NCI-H226 (cell line): Measurements from ENCODE around the gene POU2AF3.
"Not testable (repeated sequence)": the region's sequence is repeated elsewhere in the genome, so short reads cannot be mapped to it uniquely, and the experiment has no call there.

ENCODE experiments used
- DNase-seq: peaks from one replicate; pipeline ENCODE4 v3.0.0-alpha.2; 2015

POU2AF3 gene

DNA sequence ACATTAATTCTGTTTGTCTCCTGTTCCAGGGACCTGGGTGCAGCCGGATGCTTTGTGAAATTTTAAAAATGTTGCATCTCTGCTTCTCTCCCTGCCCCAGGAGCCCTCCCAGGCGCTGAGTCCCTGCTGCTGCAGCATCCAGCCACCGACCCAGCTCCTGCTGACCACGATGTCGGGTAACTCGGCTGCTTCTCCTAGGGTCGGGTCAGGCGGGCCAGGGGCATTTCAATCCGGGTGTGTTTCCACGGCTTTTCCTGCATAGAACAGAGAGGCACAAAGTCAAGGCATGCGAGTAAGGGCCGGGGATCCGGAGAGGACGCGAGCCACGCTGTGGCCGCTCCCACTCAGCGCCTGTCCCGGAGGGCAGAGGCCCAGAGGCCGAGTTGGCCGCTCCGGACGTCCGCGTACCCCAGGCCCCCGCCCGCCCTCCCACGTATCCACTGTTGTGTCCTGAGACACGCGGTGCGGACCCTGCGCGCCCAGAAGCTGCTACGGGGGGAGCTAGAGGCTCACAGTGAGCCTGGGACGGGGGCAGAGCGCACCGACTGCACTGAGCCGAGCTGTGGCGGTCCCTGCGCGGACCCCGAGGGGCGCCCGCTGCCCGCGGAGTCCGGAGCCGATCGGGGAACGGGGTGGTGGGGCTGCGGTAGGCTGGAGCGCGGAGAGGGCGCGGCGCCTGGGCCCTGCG, at the start of gene POU2AF3:
POU2AF3 (plus strand) TSS at position 134 of the 688 bp plus-strand sequence; CDS start at position 170, 36 bp downstream.
- no peak for DNase-seq

DNA sequence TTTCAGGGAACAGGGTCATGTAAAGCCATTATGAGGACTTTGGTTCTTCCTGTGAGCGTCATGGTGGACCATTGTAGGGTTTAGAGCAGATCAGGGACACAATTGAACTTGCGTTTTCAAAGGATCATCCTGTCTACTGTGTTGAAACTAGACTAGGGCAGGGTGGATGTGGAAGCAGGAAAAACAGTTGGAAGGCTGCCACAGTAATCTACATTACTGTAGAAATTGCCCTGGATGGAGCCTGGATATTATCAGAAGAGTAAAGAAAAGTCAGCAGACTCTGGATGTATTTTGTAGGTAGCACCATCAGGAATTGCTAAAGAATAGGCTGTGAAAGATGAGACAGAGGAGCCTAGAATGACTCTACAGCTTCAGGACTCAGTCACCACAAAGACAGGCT, 47.4 kb upstream of the POU2AF3 start:
- DNase-seq, result no peak

DNA sequence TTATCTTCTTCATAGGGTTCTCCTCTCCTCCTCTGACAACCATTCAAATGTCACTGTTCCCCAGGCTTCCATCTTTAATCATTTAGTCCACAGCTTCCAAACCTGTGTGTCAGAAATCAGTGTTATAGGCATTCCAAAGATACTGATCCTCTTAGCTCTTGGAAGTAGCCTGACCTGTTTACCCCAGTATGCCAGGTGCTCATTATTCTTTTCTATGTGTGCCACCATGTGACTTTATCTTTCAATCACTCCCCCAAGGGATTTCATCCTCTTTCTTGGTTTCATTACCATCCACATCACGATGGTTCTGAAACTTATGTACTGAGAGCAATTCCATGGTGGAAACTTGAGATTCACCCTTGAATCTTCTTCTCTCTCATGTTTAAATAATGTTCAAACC, 45.2 kb upstream of the POU2AF3 start:
- no peak for DNase-seq

DNA sequence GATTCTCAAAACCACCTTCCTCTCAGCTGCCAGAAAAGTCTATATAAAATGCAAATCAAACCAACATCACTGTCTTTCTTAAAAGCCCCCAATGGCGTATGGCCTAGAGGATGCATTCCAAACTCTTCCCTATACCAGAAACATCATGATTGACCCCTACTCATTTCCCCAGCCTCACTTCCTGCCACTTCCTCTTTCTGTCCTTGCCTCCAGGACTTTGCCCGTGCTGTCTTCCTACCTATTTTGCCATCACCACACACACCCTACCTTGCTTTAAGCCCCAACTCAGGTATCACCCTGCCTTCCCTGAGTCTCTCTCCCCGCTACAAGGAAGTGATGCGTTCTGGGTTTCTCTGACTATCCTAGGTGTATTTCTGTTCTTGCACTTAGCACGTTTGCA, 44.7 kb upstream of the POU2AF3 start:
- no peak for DNase-seq

GRCh38 chr11:111258046-111258445, 40.3 kb upstream of the POU2AF3 start:
- DNase-seq, result no peak

GRCh38 chr11:111259896-111260295, 38.5 kb upstream of the POU2AF3 start:
- DNase-seq, result no peak

DNA sequence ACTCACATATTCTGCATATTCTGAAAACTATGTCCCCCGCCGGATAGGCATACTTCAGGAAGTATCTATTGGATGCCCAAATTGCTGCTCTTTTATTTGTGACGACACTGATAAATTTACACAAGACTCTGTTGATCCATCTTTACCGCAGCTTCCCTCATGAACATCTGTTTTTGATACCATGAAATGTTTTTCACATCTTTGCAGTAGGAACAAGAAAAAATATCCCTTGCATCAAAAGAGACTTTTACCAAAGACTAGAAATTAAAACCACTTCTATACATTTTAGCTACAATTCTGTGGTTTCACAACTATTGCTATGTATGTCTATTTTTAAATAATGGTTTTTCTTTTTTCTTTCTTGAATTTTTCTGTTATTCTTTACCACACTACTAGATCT, 37.5 kb upstream of the POU2AF3 start:
- no peak for DNase-seq

DNA sequence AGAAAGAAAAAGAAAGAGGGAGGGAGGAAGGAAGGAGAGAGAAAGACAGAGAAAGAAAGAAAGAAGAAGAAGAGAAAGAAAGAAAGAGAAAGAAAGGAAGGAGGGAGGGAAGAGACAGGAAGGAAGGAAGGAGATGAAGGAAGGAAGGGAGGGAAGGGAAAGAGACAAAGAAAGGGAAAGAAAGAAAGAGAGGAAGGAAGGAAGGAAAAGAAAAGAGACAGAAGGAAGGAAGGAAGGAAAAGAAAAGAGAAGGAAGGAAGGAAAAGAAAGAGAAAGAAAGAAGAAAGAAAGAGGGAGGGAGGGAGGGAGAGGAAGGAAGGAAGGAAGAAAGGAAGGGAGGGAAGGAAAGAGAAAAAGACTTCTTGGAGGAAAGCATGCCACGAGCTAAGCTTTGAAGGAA, 33.7 kb upstream of the POU2AF3 start:
- DNase-seq, result no peak

DNA sequence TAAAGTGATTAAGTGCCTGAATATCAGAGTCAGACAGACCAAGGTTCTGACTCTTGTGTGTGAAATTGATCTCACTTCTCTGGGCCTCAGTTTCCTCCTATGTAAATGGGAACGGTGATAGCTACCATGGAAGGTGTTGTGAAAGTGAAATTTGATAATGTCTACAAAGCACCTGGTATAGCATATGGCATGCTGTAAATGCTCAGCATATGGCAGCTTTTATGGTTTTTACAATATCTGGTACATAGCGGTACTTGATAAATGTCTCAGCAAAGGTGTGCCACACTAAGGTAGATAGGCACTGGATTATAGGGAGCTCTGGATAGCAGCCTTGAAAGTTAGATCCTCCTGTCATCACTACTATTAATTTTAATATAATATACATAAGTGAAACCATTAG, 32.9 kb upstream of the POU2AF3 start:
- no peak for DNase-seq

DNA sequence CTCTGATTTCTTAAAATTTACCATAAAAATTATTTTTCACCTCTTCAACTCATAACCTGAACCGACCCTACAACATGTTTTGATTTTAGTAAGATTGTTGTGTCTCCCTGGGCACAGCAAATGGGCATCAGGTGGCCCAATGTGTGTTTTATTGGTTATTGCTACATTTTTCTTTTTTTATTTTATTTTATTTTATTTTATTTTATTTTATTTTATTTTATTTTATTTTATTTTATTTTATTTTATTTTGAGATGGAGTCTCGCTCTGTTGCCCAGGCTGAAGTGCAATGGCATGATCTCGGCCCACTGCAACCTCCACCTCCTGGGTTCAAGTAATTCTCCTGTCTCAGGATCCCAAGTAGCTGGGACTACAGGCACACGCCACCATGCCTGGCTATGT, 30.0 kb upstream of the POU2AF3 start:
- DNase-seq, result not testable (repeated sequence)

GRCh38 chr11:111269146-111269868, 29.0 kb upstream of the POU2AF3 start:
- no peak for DNase-seq

DNA sequence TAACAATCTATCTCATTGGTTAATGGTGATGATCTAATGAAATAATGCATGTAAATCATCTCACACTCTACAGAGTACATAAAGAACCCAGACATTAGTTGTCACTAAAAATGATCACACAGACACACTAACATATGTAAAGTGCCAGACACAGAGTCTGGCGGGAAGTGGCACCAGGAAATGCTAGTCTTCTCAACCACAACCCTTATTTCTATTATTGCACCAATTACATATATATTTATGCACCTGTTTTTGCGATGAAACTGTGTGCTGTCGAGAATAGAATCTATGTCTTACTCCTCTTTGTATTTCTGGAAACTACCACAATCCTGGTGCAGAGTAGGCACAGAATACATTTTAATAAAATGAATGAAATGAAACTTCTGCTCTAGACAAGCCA, 25.9 kb upstream of the POU2AF3 start:
- DNase-seq, result no peak

- DNase-seq, result no peak
Measured at GRCh38 chr11:111282562-111283075, 15.7 kb upstream of the POU2AF3 start.

- no peak for DNase-seq
Measured at GRCh38 chr11:111283945-111284481, 14.3 kb upstream of the POU2AF3 start.

- no peak for DNase-seq
Measured at GRCh38 chr11:111285189-111286091, 12.9 kb upstream of the POU2AF3 start.

- no peak for DNase-seq
Measured at GRCh38 chr11:111291764-111292163, 6.6 kb upstream of the POU2AF3 start.

DNA sequence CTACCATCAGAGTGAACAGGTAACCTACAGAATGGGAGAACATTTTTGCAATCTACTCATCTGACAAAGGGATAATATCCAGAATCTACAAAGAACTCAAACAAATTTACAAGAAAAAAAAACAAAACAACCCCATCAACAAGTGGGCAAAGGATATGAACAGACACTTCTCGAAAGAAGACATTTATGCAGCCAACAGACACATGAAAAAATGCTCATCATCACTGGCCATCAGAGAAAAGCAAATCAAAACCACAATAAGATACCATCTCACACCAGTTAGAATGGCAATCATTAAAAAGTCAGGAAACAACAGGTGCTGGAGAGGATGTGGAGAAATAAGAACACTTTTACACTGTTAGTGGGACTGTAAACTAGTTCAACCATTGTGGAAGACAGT, 5.9 kb upstream of the POU2AF3 start:
- not testable (repeated sequence) for DNase-seq

DNA sequence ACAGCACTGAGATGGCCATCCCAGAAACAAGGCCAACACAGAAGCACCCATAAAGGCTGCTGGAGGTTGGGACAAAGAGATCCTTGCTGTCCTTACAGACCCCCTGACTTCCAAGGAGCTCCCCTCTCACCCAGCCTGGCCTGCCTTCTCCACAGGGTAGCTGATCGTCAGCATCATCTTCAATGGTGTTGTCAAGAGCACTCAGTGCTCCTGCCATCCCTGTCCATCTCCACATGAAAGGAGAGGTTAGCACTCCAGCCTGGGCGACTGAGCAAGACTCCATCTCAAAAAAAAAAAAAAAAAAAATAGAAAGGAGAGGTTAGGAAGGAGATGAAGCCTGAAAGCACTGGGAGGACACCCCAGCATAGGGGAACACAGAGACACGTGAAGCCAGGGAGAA, 2.1 kb upstream of the POU2AF3 start:
- no peak for DNase-seq

GRCh38 chr11:111297696-111298095, 650 bp upstream of the POU2AF3 start:
- no peak for DNase-seq

GRCh38 chr11:111299101-111300026, 1.0 kb downstream of the POU2AF3 start:
- DNase-seq, result peak; percentile 12

DNA sequence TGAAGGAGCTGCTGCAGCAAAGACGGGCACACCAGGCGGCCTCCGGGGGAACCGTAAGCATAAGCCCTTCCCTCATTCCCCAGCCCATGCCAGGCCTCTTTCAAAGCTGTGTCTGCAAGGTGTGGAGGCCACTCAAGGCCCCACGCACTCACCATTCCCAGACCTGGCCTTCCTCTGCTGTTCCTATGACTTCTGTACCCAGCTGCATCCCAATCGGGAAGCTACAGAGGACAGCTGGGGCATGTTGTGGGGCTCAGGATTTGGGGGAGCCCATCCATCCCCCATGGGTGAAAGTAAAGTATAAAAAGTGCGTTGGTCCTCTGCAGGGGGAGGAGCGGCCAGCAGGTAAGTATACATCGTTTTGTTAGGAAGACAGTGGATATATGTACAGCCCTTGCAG, 2.2 kb downstream of the POU2AF3 start:
- no peak for DNase-seq
